Fibroblast of villous mesenchyme (primary cell): Measurements from ENCODE around the gene AIRE. TPM values are rescaled to one million over a fixed set of nuclear protein-coding genes. Genes with fewer than 3 reads are reported as not detected.

Experiments
- DNase-seq: peaks from one replicate; pipeline ENCODE4 v3.0.0-alpha.2; 2010; ENCODE audit warnings: low read depth
- H3K4me3 ChIP-seq: 2 replicates; pipeline ENCODE4 v1.5.1; 2011; ENCODE audit warnings: low read depth, mild to moderate bottlenecking, low read length
- small RNA-seq: library from RNA; depleted of rRNA; stranded (forward); fragments of <200 nt; gene quantifications from one replicate; pipeline ENCODE3, GENCODE V24; 2012
- total RNA-seq: library from RNA; depleted of rRNA; stranded (reverse); fragments of >200 nt; gene quantifications from 2 replicates; pipeline ENCODE4 v1.2.3, GENCODE V29; 2012
- TF ChIP-seq, protein P1 (sequence below): IDR thresholded peaks from 2 replicates; pipeline ENCODE4 v1.5.1; 2012; ENCODE audit warnings: low read depth, mild to moderate bottlenecking, low read length; ENCODE audit not compliant: insufficient read depth

Gene AIRE
- total RNA-seq, 1 donor = not detected

DNA sequence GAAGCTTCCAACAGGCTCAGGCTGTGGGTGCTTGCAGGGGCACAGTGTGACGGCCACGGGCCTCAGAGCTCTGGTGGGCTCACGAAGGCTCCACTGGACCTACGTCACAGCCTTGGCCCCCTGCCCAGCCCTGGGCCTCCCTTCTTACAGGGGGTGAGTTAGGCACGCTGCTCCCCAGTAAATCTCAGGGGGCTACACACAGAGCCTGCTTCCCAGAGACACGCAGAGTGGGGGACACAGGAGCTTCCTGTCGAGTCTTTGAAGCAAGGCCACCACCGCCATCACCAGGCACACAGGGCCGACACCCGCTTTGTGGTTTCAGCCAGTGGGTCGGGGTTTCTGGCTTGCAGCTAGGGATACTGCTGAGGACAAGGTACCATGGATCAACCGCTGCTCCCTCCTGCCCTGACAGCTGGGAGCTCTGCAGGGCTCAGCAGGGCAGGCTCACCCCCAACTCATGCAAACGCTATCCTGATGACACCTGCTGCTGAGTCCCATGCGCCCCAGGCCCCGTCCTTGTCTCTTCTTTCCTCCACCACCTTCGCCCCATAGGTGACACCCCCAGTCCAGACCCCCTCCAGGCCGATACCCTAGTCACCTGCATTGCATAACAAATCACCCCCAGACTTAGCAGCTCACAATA, 59.0 kb downstream of the AIRE start:
- TF ChIP-seq, protein P1, sequence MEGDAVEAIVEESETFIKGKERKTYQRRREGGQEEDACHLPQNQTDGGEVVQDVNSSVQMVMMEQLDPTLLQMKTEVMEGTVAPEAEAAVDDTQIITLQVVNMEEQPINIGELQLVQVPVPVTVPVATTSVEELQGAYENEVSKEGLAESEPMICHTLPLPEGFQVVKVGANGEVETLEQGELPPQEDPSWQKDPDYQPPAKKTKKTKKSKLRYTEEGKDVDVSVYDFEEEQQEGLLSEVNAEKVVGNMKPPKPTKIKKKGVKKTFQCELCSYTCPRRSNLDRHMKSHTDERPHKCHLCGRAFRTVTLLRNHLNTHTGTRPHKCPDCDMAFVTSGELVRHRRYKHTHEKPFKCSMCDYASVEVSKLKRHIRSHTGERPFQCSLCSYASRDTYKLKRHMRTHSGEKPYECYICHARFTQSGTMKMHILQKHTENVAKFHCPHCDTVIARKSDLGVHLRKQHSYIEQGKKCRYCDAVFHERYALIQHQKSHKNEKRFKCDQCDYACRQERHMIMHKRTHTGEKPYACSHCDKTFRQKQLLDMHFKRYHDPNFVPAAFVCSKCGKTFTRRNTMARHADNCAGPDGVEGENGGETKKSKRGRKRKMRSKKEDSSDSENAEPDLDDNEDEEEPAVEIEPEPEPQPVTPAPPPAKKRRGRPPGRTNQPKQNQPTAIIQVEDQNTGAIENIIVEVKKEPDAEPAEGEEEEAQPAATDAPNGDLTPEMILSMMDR = no peak
- H3K4me3 ChIP-seq = no peak overlapping the region
- DNase-seq = no peak

DNA sequence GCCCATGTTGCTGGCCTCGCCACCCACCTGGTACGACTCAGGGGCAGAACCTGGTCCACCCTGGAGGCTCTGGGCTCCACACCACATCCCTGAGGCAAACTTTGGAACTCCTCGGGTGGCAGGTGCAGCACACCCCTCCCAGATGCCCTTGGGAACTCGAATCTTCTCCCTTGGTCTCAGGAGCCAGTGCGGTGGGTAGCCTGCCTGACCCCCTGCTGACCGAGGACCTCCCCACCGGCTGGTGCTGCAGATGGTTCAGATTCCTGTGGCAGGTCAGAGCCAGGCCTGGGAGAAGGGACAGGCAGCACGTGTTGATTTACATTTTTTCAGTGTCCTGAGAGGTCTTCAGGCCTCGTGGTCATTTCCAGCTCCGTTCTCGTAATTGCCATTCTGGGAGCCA, 59.8 kb downstream of the AIRE start:
- H3K4me3 ChIP-seq = no peak overlapping the region
- TF ChIP-seq, protein P1 = no peak
- no peak for DNase-seq

DNA sequence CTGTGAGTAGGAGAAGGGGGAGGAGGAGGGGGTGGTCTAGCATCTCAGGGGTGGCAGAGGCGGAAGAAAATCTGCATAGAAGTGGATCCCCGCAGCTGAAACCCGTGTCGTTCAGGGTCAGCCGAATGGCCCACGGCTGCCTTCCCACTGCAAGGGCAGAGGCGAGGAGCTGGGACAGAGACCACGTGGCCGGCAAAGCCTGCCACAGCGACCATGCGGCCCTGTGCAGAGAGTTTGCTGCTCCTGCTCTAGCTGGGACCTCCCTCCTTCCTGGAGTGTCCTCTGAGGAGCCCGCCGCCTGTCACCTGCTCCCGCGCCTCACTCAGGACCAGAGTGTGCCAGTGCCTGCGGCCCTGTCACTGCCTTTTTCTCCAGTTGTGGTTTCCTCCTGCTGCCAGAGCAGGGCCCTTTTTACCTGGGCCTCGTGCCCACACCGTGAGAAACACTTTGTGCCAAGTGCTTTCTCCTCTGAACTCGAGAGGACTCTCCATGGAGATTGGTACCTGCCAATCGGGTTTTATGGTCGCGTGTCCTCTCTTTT, 62.3 kb downstream of the AIRE start:
- DNase-seq = no peak
- TF ChIP-seq, protein P1 = no peak
- H3K4me3 ChIP-seq = no peak overlapping the region

Small RNA genes within 50 kb of the gene (small RNA-seq; reads per million reads assigned to genes)
- not detected for gene AP001059.3

Other genes starting within 250 kb of the AIRE start
- gene PWP2, start 178.5 kb upstream of the AIRE start, total RNA-seq = 13.5 and 31.5 TPM in 2 replicates
- gene GATD3, start 152.2 kb upstream of the AIRE start, total RNA-seq = 34.8 and 52.7 TPM in 2 replicates
- gene ICOSLG, start 44.9 kb upstream of the AIRE start, total RNA-seq = 0.43 and 0.64 TPM in 2 replicates
- not detected in 2 replicates for gene DNMT3L, start 24.0 kb upstream of the AIRE start, total RNA-seq
- gene PFKL, start 14.2 kb downstream of the AIRE start, total RNA-seq = 106 and 109 TPM in 2 replicates
- 9.5 and 17.4 TPM in 2 replicates for gene CFAP410, start 53.5 kb downstream of the AIRE start, total RNA-seq
- under 0.01 and 0.32 TPM in 2 replicates for gene TRPM2, start 67.7 kb downstream of the AIRE start, total RNA-seq
- under 0.01 and 0.64 TPM in 2 replicates for gene LRRC3, start 169.6 kb downstream of the AIRE start, total RNA-seq